ENCODE data around the gene PER3. TPM values are rescaled to one million over a fixed set of nuclear protein-coding genes. Genes with fewer than 3 reads are reported as not detected.

The PER3 gene
- polyA plus RNA-seq, 1 donor from 2014 or later: 0.84 TPM

DNA sequence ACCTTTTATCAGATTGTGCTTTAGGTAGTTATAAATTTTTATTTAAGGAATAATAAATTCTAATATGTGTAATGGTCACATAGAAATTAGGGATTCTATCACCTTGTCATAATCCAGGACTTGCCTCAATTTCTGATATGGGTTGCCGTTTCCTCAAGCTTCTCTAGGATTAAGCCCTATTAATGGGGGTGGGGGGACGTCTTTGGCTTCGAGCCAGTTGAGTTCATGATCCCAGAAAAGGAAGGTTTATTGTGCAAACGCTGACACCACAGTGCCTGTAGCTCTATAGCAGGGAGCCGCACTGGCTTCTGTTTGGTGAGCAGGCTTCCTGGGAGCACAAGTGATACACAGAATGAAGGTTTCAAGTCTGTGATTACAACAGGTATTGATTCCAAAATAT lies 35.0 kb upstream of the PER3 start:
- H3K9me2 ChIP-seq (ENCODE audit: insufficient read depth, low read length): no peaks in the 10 kb centered on the region
- H2AFZ ChIP-seq (ENCODE audit: low read depth, low read length): no peak overlapping the region
- no peak overlapping the region for H3K27ac ChIP-seq (ENCODE audit: low read length)
- H4K20me1 ChIP-seq (ENCODE audit: insufficient read depth): no peaks in the 10 kb centered on the region
- no peaks in the 10 kb centered on the region for H3F3A ChIP-seq (ENCODE audit: insufficient read depth, low read length, poor library complexity, severe bottlenecking)
- no peak overlapping the region for H3K4me2 ChIP-seq (ENCODE audit: low read length)
- H3K27me3 ChIP-seq (ENCODE audit: insufficient read depth, low read depth, low read length): no peaks in the 10 kb centered on the region
- H3K9me3 ChIP-seq (ENCODE audit: low read length): no peaks in the 10 kb centered on the region
- H3K36me3 ChIP-seq (ENCODE audit: insufficient read depth, low read length): peaks cover 14% of the 10 kb centered on the region
- H3K4me3 ChIP-seq (ENCODE audit: low read length): no peak overlapping the region
- no peak overlapping the region for H3K9ac ChIP-seq (ENCODE audit: low read length)
- no peaks in the 10 kb centered on the region for H3K79me2 ChIP-seq (replicated peaks; ENCODE audit: insufficient read depth, low read length)
- TF ChIP-seq EP300 (conservative IDR thresholded peaks at IDR 0.05; ENCODE audit: poor library complexity, severe bottlenecking): no peak
- TF ChIP-seq POLR2AphosphoS5 (IDR thresholded peaks at IDR 0.05): no peak
- no peak for TF ChIP-seq EZH2 (IDR thresholded peaks at IDR 0.05; ENCODE audit: borderline replicate concordance, insufficient read depth, low read length, poor library complexity, severe bottlenecking)
- TF ChIP-seq SMC3 (conservative IDR thresholded peaks at IDR 0.05; ENCODE audit: poor library complexity): no peak
- TF ChIP-seq, protein P1, sequence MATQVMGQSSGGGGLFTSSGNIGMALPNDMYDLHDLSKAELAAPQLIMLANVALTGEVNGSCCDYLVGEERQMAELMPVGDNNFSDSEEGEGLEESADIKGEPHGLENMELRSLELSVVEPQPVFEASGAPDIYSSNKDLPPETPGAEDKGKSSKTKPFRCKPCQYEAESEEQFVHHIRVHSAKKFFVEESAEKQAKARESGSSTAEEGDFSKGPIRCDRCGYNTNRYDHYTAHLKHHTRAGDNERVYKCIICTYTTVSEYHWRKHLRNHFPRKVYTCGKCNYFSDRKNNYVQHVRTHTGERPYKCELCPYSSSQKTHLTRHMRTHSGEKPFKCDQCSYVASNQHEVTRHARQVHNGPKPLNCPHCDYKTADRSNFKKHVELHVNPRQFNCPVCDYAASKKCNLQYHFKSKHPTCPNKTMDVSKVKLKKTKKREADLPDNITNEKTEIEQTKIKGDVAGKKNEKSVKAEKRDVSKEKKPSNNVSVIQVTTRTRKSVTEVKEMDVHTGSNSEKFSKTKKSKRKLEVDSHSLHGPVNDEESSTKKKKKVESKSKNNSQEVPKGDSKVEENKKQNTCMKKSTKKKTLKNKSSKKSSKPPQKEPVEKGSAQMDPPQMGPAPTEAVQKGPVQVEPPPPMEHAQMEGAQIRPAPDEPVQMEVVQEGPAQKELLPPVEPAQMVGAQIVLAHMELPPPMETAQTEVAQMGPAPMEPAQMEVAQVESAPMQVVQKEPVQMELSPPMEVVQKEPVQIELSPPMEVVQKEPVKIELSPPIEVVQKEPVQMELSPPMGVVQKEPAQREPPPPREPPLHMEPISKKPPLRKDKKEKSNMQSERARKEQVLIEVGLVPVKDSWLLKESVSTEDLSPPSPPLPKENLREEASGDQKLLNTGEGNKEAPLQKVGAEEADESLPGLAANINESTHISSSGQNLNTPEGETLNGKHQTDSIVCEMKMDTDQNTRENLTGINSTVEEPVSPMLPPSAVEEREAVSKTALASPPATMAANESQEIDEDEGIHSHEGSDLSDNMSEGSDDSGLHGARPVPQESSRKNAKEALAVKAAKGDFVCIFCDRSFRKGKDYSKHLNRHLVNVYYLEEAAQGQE (IDR thresholded peaks at IDR 0.05; ENCODE audit: borderline replicate concordance): no peak
- TF ChIP-seq MXI1 (conservative IDR thresholded peaks at IDR 0.05; ENCODE audit: poor library complexity, severe bottlenecking): no peak

DNA sequence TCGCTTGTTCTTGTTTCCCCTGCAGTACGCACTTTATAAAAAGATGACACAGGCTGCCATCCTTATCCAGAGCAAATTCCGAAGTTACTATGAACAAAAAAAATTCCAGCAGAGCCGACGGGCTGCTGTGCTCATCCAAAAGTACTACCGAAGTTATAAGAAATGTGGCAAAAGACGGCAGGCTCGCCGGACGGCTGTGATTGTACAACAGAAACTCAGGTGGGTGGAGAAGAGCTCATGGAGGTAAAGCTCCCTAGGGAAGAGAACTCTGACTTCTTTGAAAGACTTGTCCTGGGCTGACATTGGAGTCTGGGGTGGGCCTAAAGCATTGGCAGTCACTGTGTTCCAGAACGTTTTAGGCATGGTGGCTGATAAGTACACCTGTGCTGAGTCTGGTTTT lies 32.9 kb upstream of the PER3 start:
- Histone ChIP-seq H2AFZ (ENCODE audit: low read depth, low read length) (no peak overlapping the region), H3K9me2 (ENCODE audit: insufficient read depth, low read length) (no peaks in the 10 kb centered on the region), H3K36me3 (ENCODE audit: insufficient read depth, low read length) (peaks cover 14% of the 10 kb centered on the region), H4K20me1 (ENCODE audit: insufficient read depth) (no peaks in the 10 kb centered on the region), H3K9ac (ENCODE audit: low read length) (no peak overlapping the region), H3F3A (ENCODE audit: insufficient read depth, low read length, poor library complexity, severe bottlenecking) (no peaks in the 10 kb centered on the region), H3K27ac (ENCODE audit: low read length) (no peak overlapping the region), H3K4me3 (ENCODE audit: low read length) (no peak overlapping the region), H3K4me2 (ENCODE audit: low read length) (no peak overlapping the region), H3K27me3 (ENCODE audit: insufficient read depth, low read depth, low read length) (no peaks in the 10 kb centered on the region), H3K79me2 (replicated peaks; ENCODE audit: insufficient read depth, low read length) (no peaks in the 10 kb centered on the region), H3K9me3 (ENCODE audit: low read length) (no peaks in the 10 kb centered on the region)
- TF ChIP-seq, protein P2, sequence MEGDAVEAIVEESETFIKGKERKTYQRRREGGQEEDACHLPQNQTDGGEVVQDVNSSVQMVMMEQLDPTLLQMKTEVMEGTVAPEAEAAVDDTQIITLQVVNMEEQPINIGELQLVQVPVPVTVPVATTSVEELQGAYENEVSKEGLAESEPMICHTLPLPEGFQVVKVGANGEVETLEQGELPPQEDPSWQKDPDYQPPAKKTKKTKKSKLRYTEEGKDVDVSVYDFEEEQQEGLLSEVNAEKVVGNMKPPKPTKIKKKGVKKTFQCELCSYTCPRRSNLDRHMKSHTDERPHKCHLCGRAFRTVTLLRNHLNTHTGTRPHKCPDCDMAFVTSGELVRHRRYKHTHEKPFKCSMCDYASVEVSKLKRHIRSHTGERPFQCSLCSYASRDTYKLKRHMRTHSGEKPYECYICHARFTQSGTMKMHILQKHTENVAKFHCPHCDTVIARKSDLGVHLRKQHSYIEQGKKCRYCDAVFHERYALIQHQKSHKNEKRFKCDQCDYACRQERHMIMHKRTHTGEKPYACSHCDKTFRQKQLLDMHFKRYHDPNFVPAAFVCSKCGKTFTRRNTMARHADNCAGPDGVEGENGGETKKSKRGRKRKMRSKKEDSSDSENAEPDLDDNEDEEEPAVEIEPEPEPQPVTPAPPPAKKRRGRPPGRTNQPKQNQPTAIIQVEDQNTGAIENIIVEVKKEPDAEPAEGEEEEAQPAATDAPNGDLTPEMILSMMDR (IDR thresholded peaks at IDR 0.05; ENCODE audit: poor library complexity, severe bottlenecking): no peak
- TF ChIP-seq RAD21 (conservative IDR thresholded peaks at IDR 0.05): no peak
- TF ChIP-seq EZH2 (IDR thresholded peaks at IDR 0.05; ENCODE audit: borderline replicate concordance, insufficient read depth, low read length, poor library complexity, severe bottlenecking): no peak
- TF ChIP-seq TAF1 (IDR thresholded peaks at IDR 0.05; ENCODE audit: low read depth): no peak
- TF ChIP-seq, protein P1 (IDR thresholded peaks at IDR 0.05; ENCODE audit: borderline replicate concordance): no peak
- no peak for TF ChIP-seq MXI1 (conservative IDR thresholded peaks at IDR 0.05; ENCODE audit: poor library complexity, severe bottlenecking)
- TF ChIP-seq SMC3 (conservative IDR thresholded peaks at IDR 0.05; ENCODE audit: poor library complexity): no peak
- TF ChIP-seq POLR2AphosphoS5 (IDR thresholded peaks at IDR 0.05): no peak
- TF ChIP-seq EP300 (conservative IDR thresholded peaks at IDR 0.05; ENCODE audit: poor library complexity, severe bottlenecking): no peak

Data from neural cell (in vitro differentiated cells).